Trophoblast cell (in vitro differentiated cells and primary cell): ENCODE measurements around the gene NALCN.

Experiments
- DNase-seq, 2 donors: peaks; one replicate each; pipeline ENCODE4 v3.0.0-alpha.2; 2016
- H2AFZ ChIP-seq: 2 replicates; pipeline ENCODE4 v1.6.1; 2013; ENCODE audit warnings: low read length, moderate library complexity, mild to moderate bottlenecking; ENCODE audit not compliant: insufficient read depth, poor library complexity
- H2AK5ac ChIP-seq: 2 replicates; pipeline ENCODE4 v1.6.1; 2013; ENCODE audit warnings: mild to moderate bottlenecking, low read length
- H2BK120ac ChIP-seq: 2 replicates; pipeline ENCODE4 v1.6.1; 2013; ENCODE audit warnings: low read length, mild to moderate bottlenecking, moderate library complexity; ENCODE audit not compliant: insufficient read depth, poor library complexity
- H2BK12ac ChIP-seq: 2 replicates; pipeline ENCODE4 v1.6.1; 2013; ENCODE audit warnings: mild to moderate bottlenecking, low read length, moderate library complexity
- H2BK5ac ChIP-seq: 2 replicates; pipeline ENCODE4 v1.6.1; 2013; ENCODE audit warnings: low read length, low read depth, moderate library complexity, mild to moderate bottlenecking; ENCODE audit not compliant: poor library complexity
- H3K14ac ChIP-seq: 2 replicates; pipeline ENCODE4 v1.6.1; 2013; ENCODE audit warnings: mild to moderate bottlenecking, low read length
- H3K18ac ChIP-seq: 2 replicates; pipeline ENCODE4 v1.6.1; 2013; ENCODE audit warnings: mild to moderate bottlenecking, low read length
- H3K23ac ChIP-seq: 2 replicates; pipeline ENCODE4 v1.6.1; 2013; ENCODE audit warnings: low read length
- H3K27ac ChIP-seq: 2 replicates; pipeline ENCODE4 v1.5.1; 2013; ENCODE audit warnings: low read depth, mild to moderate bottlenecking, inconsistent platforms, low read length, moderate library complexity
- H3K27me3 ChIP-seq: 2 replicates; pipeline ENCODE4 v1.6.1; 2013; ENCODE audit warnings: inconsistent platforms, mild to moderate bottlenecking, low read length, moderate library complexity; ENCODE audit not compliant: insufficient read depth
- H3K36me3 ChIP-seq, 2 experiments: 1 replicate in 1 of 2; 2 replicates in 1 of 2; pipeline ENCODE4 v1.6.1; 2013; ENCODE audit warnings: low read length in 2 of 2, mild to moderate bottlenecking in 2 of 2, moderate library complexity in 1 of 2; ENCODE audit not compliant: insufficient read depth in 2 of 2, control insufficient read depth in 1 of 2
- H3K4ac ChIP-seq: 2 replicates; pipeline ENCODE4 v1.6.1; 2013; ENCODE audit warnings: low read depth, mild to moderate bottlenecking, low read length, moderate library complexity
- H3K4me1 ChIP-seq, 2 experiments: 1 replicate in 1 of 2; 2 replicates in 1 of 2; pipeline ENCODE4 v1.6.1; 2013; ENCODE audit warnings: low read length in 2 of 2, mild to moderate bottlenecking in 2 of 2, moderate library complexity in 1 of 2; ENCODE audit not compliant: insufficient read depth in 2 of 2, control insufficient read depth in 1 of 2
- H3K4me2 ChIP-seq: 2 replicates; pipeline ENCODE4 v1.6.1; 2013; ENCODE audit warnings: inconsistent platforms, mild to moderate bottlenecking, low read length, moderate library complexity
- H3K4me3 ChIP-seq: 2 replicates; pipeline ENCODE4 v1.5.1; 2013; ENCODE audit warnings: mild to moderate bottlenecking, low read depth, low read length, inconsistent platforms
- H3K79me1 ChIP-seq: one replicate; pipeline ENCODE4 v1.6.1; 2013; ENCODE audit warnings: low read length
- H3K79me2 ChIP-seq: 2 replicates; pipeline ENCODE4 v1.6.1; 2013; ENCODE audit warnings: low read length, mild to moderate bottlenecking; ENCODE audit not compliant: control insufficient read depth, insufficient read depth, poor library complexity
- H3K9ac ChIP-seq: 2 replicates; pipeline ENCODE4 v1.6.1; 2013; ENCODE audit warnings: mild to moderate bottlenecking, low read length
- H3K9me3 ChIP-seq: 2 replicates; pipeline ENCODE4 v1.6.1; 2013; ENCODE audit warnings: low read depth, mild to moderate bottlenecking, control low read depth, inconsistent platforms, low read length; ENCODE audit not compliant: insufficient read depth
- H4K12ac ChIP-seq: 2 replicates; pipeline ENCODE4 v1.6.1; 2013; ENCODE audit warnings: low read depth, mild to moderate bottlenecking, low read length, moderate library complexity
- H4K8ac ChIP-seq: 2 replicates; pipeline ENCODE4 v1.6.1; 2013; ENCODE audit warnings: low read depth, mild to moderate bottlenecking, low read length, moderate library complexity
- H4K91ac ChIP-seq: one replicate; pipeline ENCODE4 v1.6.1; 2013; ENCODE audit warnings: low read depth, mild to moderate bottlenecking, low read length, moderate library complexity
- WGBS: extraction: QIAGEN DNeasy Blood & Tissue Kit; methylation state at CpG from one replicate; pipeline ENCODE4 v1.1.7; 2013; ENCODE audit warnings: missing lambda C conversion rate; ENCODE audit not compliant: insufficient read length, insufficient coverage; ENCODE audit errors: extremely low coverage; 5-methylcytosine and 5-hydroxymethylcytosine counted together

NALCN gene

GRCh38 chr13:101262306-101262705, 154.0 kb downstream of the NALCN start:
- DNase-seq = no peak
- H3K9ac ChIP-seq = no peak overlapping the region
- no peaks in the 10 kb centered on the region for H3K4me1 ChIP-seq
- no peaks in the 10 kb centered on the region for H3K27me3 ChIP-seq
- H3K36me3 ChIP-seq = no peaks in the 10 kb centered on the region
- no peak overlapping the region for H4K8ac ChIP-seq
- no peak overlapping the region for H3K4me2 ChIP-seq
- H3K4me3 ChIP-seq = no peak overlapping the region
- H4K91ac ChIP-seq = no peak overlapping the region
- H2BK5ac ChIP-seq = no peak overlapping the region
- no CpG with 5 or more reads among the region's 2 CpGs for WGBS
- H3K14ac ChIP-seq = no peak overlapping the region
- no peaks in the 10 kb centered on the region for H3K79me2 ChIP-seq
- H4K12ac ChIP-seq = no peak overlapping the region
- H3K79me1 ChIP-seq = no peaks in the 10 kb centered on the region
- H3K18ac ChIP-seq = no peak overlapping the region
- no peaks in the 10 kb centered on the region for H3K9me3 ChIP-seq
- H3K23ac ChIP-seq = no peak overlapping the region
- H2BK12ac ChIP-seq = no peak overlapping the region
- no peak overlapping the region for H2AFZ ChIP-seq
- H2BK120ac ChIP-seq = no peak overlapping the region
- no peak overlapping the region for H3K27ac ChIP-seq
- H2AK5ac ChIP-seq = no peak overlapping the region
- no peak overlapping the region for H3K4ac ChIP-seq

- H3K9ac ChIP-seq = no peak overlapping the region
- no peak overlapping the region for H3K23ac ChIP-seq
- H2BK5ac ChIP-seq = no peak overlapping the region
- no peak overlapping the region for H3K18ac ChIP-seq
- H4K12ac ChIP-seq = no peak overlapping the region
- no peak overlapping the region for H3K4me2 ChIP-seq
- no peak overlapping the region for H4K91ac ChIP-seq
- H3K79me1 ChIP-seq = no peaks in the 10 kb centered on the region
- no peak overlapping the region for H2AK5ac ChIP-seq
- DNase-seq = no peak
- no peak overlapping the region for H4K8ac ChIP-seq
- no CpG with 5 or more reads among the region's 6 CpGs for WGBS
- no peak overlapping the region for H3K4ac ChIP-seq
- no peaks in the 10 kb centered on the region for H3K9me3 ChIP-seq
- H3K14ac ChIP-seq = no peak overlapping the region
- no peak overlapping the region for H2AFZ ChIP-seq
- no peaks in the 10 kb centered on the region for H3K4me1 ChIP-seq
- H3K36me3 ChIP-seq = no peaks in the 10 kb centered on the region
- no peaks in the 10 kb centered on the region for H3K79me2 ChIP-seq
- no peak overlapping the region for H3K4me3 ChIP-seq
- no peaks in the 10 kb centered on the region for H3K27me3 ChIP-seq
- H2BK12ac ChIP-seq = no peak overlapping the region
- H3K27ac ChIP-seq = no peak overlapping the region
- H2BK120ac ChIP-seq = no peak overlapping the region
Measured at GRCh38 chr13:101258509-101258908, 157.8 kb downstream of the NALCN start.

GRCh38 chr13:101258071-101258470, 158.2 kb downstream of the NALCN start:
- no peak overlapping the region for H3K9ac ChIP-seq
- H3K79me2 ChIP-seq = no peaks in the 10 kb centered on the region
- H3K23ac ChIP-seq = no peak overlapping the region
- H3K27me3 ChIP-seq = no peaks in the 10 kb centered on the region
- H3K79me1 ChIP-seq = no peaks in the 10 kb centered on the region
- no peak overlapping the region for H2AFZ ChIP-seq
- H2AK5ac ChIP-seq = no peak overlapping the region
- WGBS = no CpG with 5 or more reads among the region's 11 CpGs
- no peak overlapping the region for H4K91ac ChIP-seq
- no peak overlapping the region for H4K8ac ChIP-seq
- H3K36me3 ChIP-seq = no peaks in the 10 kb centered on the region
- no peak overlapping the region for H2BK5ac ChIP-seq
- no peak overlapping the region for H3K4me2 ChIP-seq
- no peak overlapping the region for H2BK12ac ChIP-seq
- H3K14ac ChIP-seq = no peak overlapping the region
- H3K18ac ChIP-seq = no peak overlapping the region
- H3K27ac ChIP-seq = no peak overlapping the region
- no peak overlapping the region for H3K4ac ChIP-seq
- H3K4me1 ChIP-seq = no peaks in the 10 kb centered on the region
- H4K12ac ChIP-seq = no peak overlapping the region
- no peaks in the 10 kb centered on the region for H3K9me3 ChIP-seq
- no peak overlapping the region for H3K4me3 ChIP-seq
- H2BK120ac ChIP-seq = no peak overlapping the region
- DNase-seq = peak; percentile 48 to 69

- Histone ChIP-seq H3K4me2 (no peak overlapping the region), H3K79me2 (no peaks in the 10 kb centered on the region), H2BK120ac (no peak overlapping the region), H3K4me1 (no peaks in the 10 kb centered on the region), H2BK12ac (no peak overlapping the region), H3K9ac (no peak overlapping the region), H4K91ac (no peak overlapping the region), H3K27me3 (no peaks in the 10 kb centered on the region), H3K4me3 (no peak overlapping the region), H3K23ac (no peak overlapping the region), H2BK5ac (no peak overlapping the region), H3K36me3 (peaks cover 0 to 2% of the 10 kb centered on the region in 2 experiments), H2AFZ (no peak overlapping the region), H2AK5ac (no peak overlapping the region), H3K18ac (no peak overlapping the region), H4K8ac (no peak overlapping the region), H3K9me3 (no peaks in the 10 kb centered on the region), H3K14ac (no peak overlapping the region), H3K4ac (no peak overlapping the region), H3K27ac (no peak overlapping the region), H4K12ac (no peak overlapping the region), H3K79me1 (no peaks in the 10 kb centered on the region)
- no peak for DNase-seq
- WGBS = no CpG with 5 or more reads among the region's 2 CpGs
Measured at GRCh38 chr13:101248739-101249514, 167.4 kb downstream of the NALCN start.
